HepG2 (cell line): ENCODE results near the gene NRDE2. TPM values are rescaled to one million over a fixed set of nuclear protein-coding genes. Genes with fewer than 3 reads are reported as not detected.

Source experiments
- ATAC-seq: fragments of 200-7000 bp; cut with Tn5 transposase; 3 replicates; pipeline ENCODE4 v1.9.1; 2020; ENCODE audit warnings: mild to moderate bottlenecking, moderate library complexity
- BruUV-seq: library from RNA; stranded (reverse); fragments of 400-500 nt; replicated peaks from 2 replicates; lab custom pipeline; 2021; lab: Mats Ljungman, UMichigan
- CTCF ChIA-PET: fragments of 300-600 bp; formaldehyde crosslinking; extraction: SDS; loops from one replicate; lab custom pipeline; 2021; ENCODE audit warnings: low total read pairs, inconsistent platforms, low intra/inter-chr PET ratio; lab: Yijun Ruan, JAX
- POLR2A ChIA-PET: fragments of 350-600 bp; sonication (Branson Sonifier 250); formaldehyde crosslinking; loops from one replicate; lab custom pipeline; 2020; ENCODE audit warnings: antibody characterized with exemption, inconsistent platforms; lab: Yijun Ruan, JAX
- DNase-seq: peaks from one replicate; pipeline ENCODE4 v3.0.0-alpha.2; 2015; ENCODE audit warnings: low spot score
- FAIRE-seq: peaks from 3 replicates; lab custom pipeline; 2011; peaks lifted over from hg19 to GRCh38; lab: Jason Lieb, UNC
- H2AFZ ChIP-seq: one replicate; pipeline ENCODE4 v1.6.1; 2011; ENCODE audit warnings: low read length, inconsistent platforms
- H3K27ac ChIP-seq: fragments of 300-600 bp; 3 replicates; pipeline ENCODE4 v1.8.0; 2011; ENCODE audit warnings: mixed run types, mild to moderate bottlenecking, mixed read lengths, low read length, inconsistent platforms; ENCODE audit not compliant: insufficient read depth; ENCODE audit errors: extremely low read length
- H3K27me3 ChIP-seq, 2 experiments: fragments of 200-600 bp in 1 of 2; 2 replicates in 1 of 2; 3 replicates in 1 of 2; pipeline versions ENCODE4 v1.6.0 to v1.8.0; 2011; ENCODE audit warnings: low read length in 2 of 2, mild to moderate bottlenecking in 2 of 2, moderate library complexity in 2 of 2, inconsistent platforms in 1 of 2; ENCODE audit not compliant: insufficient read depth in 2 of 2, control insufficient read depth in 1 of 2
- H3K36me3 ChIP-seq, 2 experiments: fragments of 200-600 bp in 1 of 2; replicated peaks in 1 of 2; 2 replicates in 1 of 2; 3 replicates in 1 of 2; pipeline versions ENCODE4 v1.5.1 to v1.8.0; 2011; ENCODE audit warnings: low read length in 2 of 2, inconsistent platforms in 1 of 2; ENCODE audit not compliant: insufficient read depth in 2 of 2, control insufficient read depth in 1 of 2
- H3K4me1 ChIP-seq: 2 replicates; pipeline ENCODE4 v1.5.1; 2012; ENCODE audit warnings: low read length, inconsistent platforms; ENCODE audit not compliant: insufficient read depth
- H3K4me2 ChIP-seq: 2 replicates; pipeline ENCODE4 v1.6.0; 2011; ENCODE audit warnings: low read depth, low read length, inconsistent platforms
- H3K4me3 ChIP-seq, 3 experiments: fragments of 200-600 bp in 1 of 3; sonication (generic), shearing (Covaris generic) in 1 of 3; replicated peaks in 1 of 3; 2 replicates each; pipeline ENCODE4 v1.5.1; 2011 to 2016; ENCODE audit warnings: low read length in 3 of 3, inconsistent platforms in 2 of 3, low read depth in 2 of 3, mild to moderate bottlenecking in 2 of 3, control low read depth in 1 of 3, mixed read lengths in 1 of 3; ENCODE audit not compliant: insufficient read depth in 1 of 3
- H3K79me2 ChIP-seq: one replicate; pipeline ENCODE4 v1.6.1; 2011; ENCODE audit warnings: low read length, inconsistent platforms; ENCODE audit not compliant: insufficient read depth
- H3K9ac ChIP-seq: 2 replicates; pipeline ENCODE4 v1.6.0; 2011; ENCODE audit warnings: mild to moderate bottlenecking, low read depth, low read length, inconsistent platforms; ENCODE audit not compliant: insufficient read depth
- H3K9me3 ChIP-seq: 2 replicates; pipeline ENCODE4 v1.5.1; 2012; ENCODE audit warnings: mild to moderate bottlenecking, low read length
- H4K20me1 ChIP-seq: 2 replicates; pipeline ENCODE4 v1.6.0; 2011; ENCODE audit warnings: inconsistent platforms, mild to moderate bottlenecking, low read length, moderate library complexity; ENCODE audit not compliant: insufficient read depth
- ARNT2 ChIP-seq: sonication (generic); formaldehyde crosslinking; IDR thresholded peaks from 2 replicates; pipeline ENCODE4 v1.8.0; 2022; ENCODE audit warnings: mild to moderate bottlenecking, low read depth, missing genetic modification reagents, moderate library complexity
- CTCF ChIP-seq: sonication (generic); formaldehyde crosslinking; IDR thresholded peaks from 2 replicates; pipeline ENCODE4 v1.5.0; 2020; ENCODE audit warnings: mild to moderate bottlenecking, missing genetic modification reagents, moderate library complexity
- SAFB2 ChIP-seq: sonication (generic); formaldehyde crosslinking; IDR thresholded peaks from 2 replicates; pipeline ENCODE4 v1.5.1; 2020; ENCODE audit warnings: missing genetic modification reagents, low read depth, mild to moderate bottlenecking, borderline replicate concordance
- TFDP2 ChIP-seq: sonication (generic); formaldehyde crosslinking; IDR thresholded peaks from 2 replicates; pipeline ENCODE4 v1.4.0; 2020; ENCODE audit warnings: missing genetic modification reagents
- WGBS: methylation state at CpG from one replicate; pipeline ENCODE4 v1.1.6; 2017; ENCODE audit warnings: low lambda C conversion rate; 5-methylcytosine and 5-hydroxymethylcytosine counted together
- in situ Hi-C: cut with HindIII; loops from 2 replicates; pipeline ENCODE4 v1.10.0; 2017; ENCODE audit warnings: low pct_unique_long_range_greater_than_20kb; ENCODE audit not compliant: extremely low pct_ligation_motif_present
- intact Hi-C: fragments of 100-400 bp; cut with micrococcal nuclease; formaldehyde crosslinking; loops from one replicate; pipeline ENCODE4 v1.10.0; 2022; ENCODE audit not compliant: unreplicated experiment
- polyA plus RNA-seq, 8 experiments: library from polyadenylated mRNA; depleted of rRNA in 3 of 8; stranded (reverse) in 7 of 8; unstranded in 1 of 8; fragments of >200 nt; fragmentation: Illumina TruSeq in 4 of 8; extraction: Trizol in 4 of 8; gene quantifications; 2 replicates each; pipeline versions ENCODE4 v1.2.1 to v1.2.3, GENCODE V29; 2011 to 2016; ENCODE audit warnings: low read depth in 4 of 8, missing spikeins in 1 of 8, mixed read lengths in 1 of 8; ENCODE audit not compliant: insufficient read depth in 1 of 8
- total RNA-seq, 5 experiments: library from RNA; depleted of rRNA; stranded (reverse); fragments of >200 nt; fragmentation: Illumina TruSeq; extraction: Trizol; gene quantifications; 2 replicates each; pipeline ENCODE4 v1.2.3, GENCODE V29; 2016; ENCODE audit warnings: low read depth in 1 of 5

NRDE2 gene
- total and polyA plus RNA-seq, 2 of the 13 experiments (the other 11 are each of a cell fraction or from before 2014, with no cell fraction given), result 5.6 to 12.5 TPM

GRCh38 chr14:90276646-90277367 is 54.9 kb downstream of the NRDE2 start:
- no peak overlapping the region for H3K4me3 ChIP-seq
- ATAC-seq (peak; percentile 28; the same call in 2 of the 3 replicates), FAIRE-seq (no peak), DNase-seq (no peak)
- ChIA-PET CTCF (no interaction called here), POLR2A (no interaction called here)
- H3K27ac ChIP-seq, result no peak overlapping the region
- intact Hi-C loops (no loop called here), in situ Hi-C loops (no loop called here)
- no peak overlapping the region for H3K4me2 ChIP-seq
- no peaks in the 10 kb centered on the region for H3K79me2 ChIP-seq
- peaks cover 6 to 39% of the 10 kb centered on the region in 2 experiments for H3K36me3 ChIP-seq
- H4K20me1 ChIP-seq, result no peaks in the 10 kb centered on the region
- H3K9ac ChIP-seq, result no peak overlapping the region
- BruUV-seq, result no TSS peak
- no peaks in the 10 kb centered on the region for H3K9me3 ChIP-seq
- H3K4me1 ChIP-seq, result no peaks in the 10 kb centered on the region
- TF ChIP-seq SAFB2 (CRISPR knock-in tag) (no peak), ARNT2 (CRISPR knock-in tag) (no peak), TFDP2 (no peak), CTCF (CRISPR knock-in tag) (0 out of 2 replicates have a peak, but pooled peaks have one; percentile 7)
- WGBS, result 95% methylated on average over 14 of the region's 18 CpGs
- no peaks in the 10 kb centered on the region for H3K27me3 ChIP-seq
- no peak overlapping the region for H2AFZ ChIP-seq
